Loucy (cell line): ENCODE data around the gene CCDC9B.

ENCODE experiments used
- H2AFZ ChIP-seq: fragments of 200-600 bp; sonication (generic); 2 replicates; pipeline ENCODE4 v1.6.0; 2016; ENCODE audit warnings: antibody characterized with exemption, mild to moderate bottlenecking, low read length, moderate library complexity
- H3F3A ChIP-seq: fragments of 200-600 bp; 2 replicates; pipeline ENCODE4 v1.6.0; 2016; ENCODE audit warnings: antibody characterized with exemption, low read depth, mild to moderate bottlenecking
- H3K27me3 ChIP-seq: fragments of 200-600 bp; sonication (generic); 2 replicates; pipeline ENCODE4 v1.6.1; 2014; ENCODE audit warnings: low read length, mild to moderate bottlenecking; ENCODE audit not compliant: insufficient read depth, poor library complexity, severe bottlenecking
- H3K36me3 ChIP-seq: fragments of 200-600 bp; sonication (generic); 2 replicates; pipeline ENCODE4 v1.6.1; 2016; ENCODE audit warnings: low read length; ENCODE audit not compliant: insufficient read depth
- H3K4me1 ChIP-seq: fragments of 200-600 bp; sonication (generic); 2 replicates; pipeline ENCODE4 v1.5.1; 2014; ENCODE audit warnings: low read length, mild to moderate bottlenecking; ENCODE audit not compliant: insufficient read depth, poor library complexity, severe bottlenecking
- H3K4me2 ChIP-seq: fragments of 200-600 bp; sonication (generic); 2 replicates; pipeline ENCODE4 v1.6.0; 2014; ENCODE audit warnings: antibody characterized with exemption, low read length, low read depth, mild to moderate bottlenecking; ENCODE audit not compliant: poor library complexity, severe bottlenecking
- H3K4me3 ChIP-seq: fragments of 200-600 bp; sonication (generic); 2 replicates; pipeline ENCODE4 v1.5.1; 2014; ENCODE audit warnings: low read length, mild to moderate bottlenecking, mixed read lengths; ENCODE audit not compliant: poor library complexity, severe bottlenecking
- H3K79me2 ChIP-seq: fragments of 200-600 bp; sonication (generic); 2 replicates; pipeline ENCODE4 v1.6.1; 2014; ENCODE audit warnings: low read length; ENCODE audit not compliant: insufficient read depth
- H3K9ac ChIP-seq: fragments of 200-600 bp; sonication (generic); 2 replicates; pipeline ENCODE4 v1.6.0; 2014; ENCODE audit warnings: mild to moderate bottlenecking, low read depth, low read length, moderate library complexity; ENCODE audit not compliant: poor library complexity, severe bottlenecking
- H3K9me2 ChIP-seq: fragments of 200-600 bp; sonication (generic); replicated peaks from 2 replicates; pipeline ENCODE4 v1.6.1; 2016; ENCODE audit warnings: low read depth, low read length, mixed read lengths
- H3K9me3 ChIP-seq: fragments of 200-600 bp; sonication (generic); 2 replicates; pipeline ENCODE4 v1.6.1; 2014; ENCODE audit warnings: mild to moderate bottlenecking, antibody characterized with exemption, low read length, low read depth; ENCODE audit not compliant: insufficient read depth
- H4K20me1 ChIP-seq: fragments of 200-600 bp; sonication (generic); 2 replicates; pipeline ENCODE4 v1.6.0; 2014; ENCODE audit warnings: antibody characterized with exemption, low read length, mild to moderate bottlenecking; ENCODE audit not compliant: insufficient read depth, poor library complexity, severe bottlenecking
- EZH2phosphoT487 ChIP-seq: fragments of 200-600 bp; IDR thresholded peaks from 2 replicates; pipeline ENCODE4 v1.6.1; 2018; ENCODE audit warnings: antibody characterized with exemption, mild to moderate bottlenecking, moderate library complexity, borderline replicate concordance
- TF ChIP-seq, protein P1 (sequence below): fragments of 200-600 bp; sonication (generic); conservative IDR thresholded peaks from 2 replicates; pipeline ENCODE4 v1.5.1; 2014; ENCODE audit warnings: mild to moderate bottlenecking, antibody characterized with exemption, low read length

CCDC9B gene

DNA sequence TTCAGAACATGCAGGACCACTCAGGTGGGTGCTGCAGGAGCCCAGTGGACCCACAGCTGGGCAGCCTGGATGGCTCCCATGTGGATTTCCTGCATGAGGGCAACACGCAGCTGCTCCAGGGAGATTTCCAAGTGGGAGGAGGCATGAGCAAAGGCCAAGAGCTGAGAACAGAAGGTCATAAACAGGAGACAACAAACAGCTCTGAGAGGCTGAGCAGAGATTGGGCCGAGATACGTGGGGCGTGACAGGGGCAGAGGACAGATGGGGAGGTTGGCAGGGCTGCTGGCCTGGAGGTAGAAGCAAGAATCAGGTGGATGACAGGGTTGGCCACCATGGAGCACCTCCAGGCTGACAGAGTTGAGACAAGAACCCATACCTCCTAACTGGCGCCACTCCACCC is 13.0 kb upstream of the CCDC9B start:
- H3K79me2 ChIP-seq = no peaks in the 10 kb centered on the region
- H2AFZ ChIP-seq = no peak overlapping the region
- no peak overlapping the region for H3K4me2 ChIP-seq
- H3F3A ChIP-seq = no peaks in the 10 kb centered on the region
- TF ChIP-seq, protein P1, sequence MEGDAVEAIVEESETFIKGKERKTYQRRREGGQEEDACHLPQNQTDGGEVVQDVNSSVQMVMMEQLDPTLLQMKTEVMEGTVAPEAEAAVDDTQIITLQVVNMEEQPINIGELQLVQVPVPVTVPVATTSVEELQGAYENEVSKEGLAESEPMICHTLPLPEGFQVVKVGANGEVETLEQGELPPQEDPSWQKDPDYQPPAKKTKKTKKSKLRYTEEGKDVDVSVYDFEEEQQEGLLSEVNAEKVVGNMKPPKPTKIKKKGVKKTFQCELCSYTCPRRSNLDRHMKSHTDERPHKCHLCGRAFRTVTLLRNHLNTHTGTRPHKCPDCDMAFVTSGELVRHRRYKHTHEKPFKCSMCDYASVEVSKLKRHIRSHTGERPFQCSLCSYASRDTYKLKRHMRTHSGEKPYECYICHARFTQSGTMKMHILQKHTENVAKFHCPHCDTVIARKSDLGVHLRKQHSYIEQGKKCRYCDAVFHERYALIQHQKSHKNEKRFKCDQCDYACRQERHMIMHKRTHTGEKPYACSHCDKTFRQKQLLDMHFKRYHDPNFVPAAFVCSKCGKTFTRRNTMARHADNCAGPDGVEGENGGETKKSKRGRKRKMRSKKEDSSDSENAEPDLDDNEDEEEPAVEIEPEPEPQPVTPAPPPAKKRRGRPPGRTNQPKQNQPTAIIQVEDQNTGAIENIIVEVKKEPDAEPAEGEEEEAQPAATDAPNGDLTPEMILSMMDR = no peak
- TF ChIP-seq EZH2phosphoT487 = no peak
- H3K27me3 ChIP-seq = no peaks in the 10 kb centered on the region
- H3K9me3 ChIP-seq = no peaks in the 10 kb centered on the region
- H3K9ac ChIP-seq = no peak overlapping the region
- peaks cover 17% of the 10 kb centered on the region for H3K4me1 ChIP-seq
- H3K4me3 ChIP-seq = no peak overlapping the region
- no peaks in the 10 kb centered on the region for H4K20me1 ChIP-seq
- H3K36me3 ChIP-seq = no peaks in the 10 kb centered on the region
- no peaks in the 10 kb centered on the region for H3K9me2 ChIP-seq

DNA sequence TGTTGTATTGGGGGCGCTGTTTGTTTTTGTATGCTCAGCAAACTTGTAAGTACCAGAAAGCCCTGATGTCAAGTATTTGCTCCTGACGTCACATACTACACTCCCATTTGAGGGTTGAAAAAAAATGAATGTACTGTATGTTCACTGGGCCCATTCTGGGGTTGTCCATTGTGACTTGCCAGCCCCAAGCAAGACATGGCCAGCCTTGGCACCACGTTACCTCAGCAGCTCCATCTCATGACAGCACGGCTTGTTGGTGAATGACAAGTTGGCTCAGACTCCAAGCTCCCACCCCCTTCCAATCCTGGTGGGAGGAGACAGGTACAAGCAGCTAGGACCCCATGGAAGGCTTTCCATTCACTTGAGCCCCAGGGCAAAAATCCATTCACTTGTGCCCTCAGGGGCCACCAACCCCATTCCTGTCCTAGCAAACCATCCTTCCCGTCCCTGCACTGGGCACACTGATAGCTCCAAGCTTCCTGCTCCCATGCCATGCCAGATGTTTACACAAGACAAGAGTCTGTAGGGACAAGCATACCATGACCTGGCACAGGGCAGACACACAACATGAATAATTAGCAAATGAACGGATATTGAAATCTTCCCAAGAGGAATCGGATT is 11.7 kb upstream of the CCDC9B start:
- Histone ChIP-seq H2AFZ (no peak overlapping the region), H3K9ac (no peak overlapping the region), H3K9me3 (no peaks in the 10 kb centered on the region), H3K79me2 (no peaks in the 10 kb centered on the region), H3K9me2 (no peaks in the 10 kb centered on the region), H3K4me1 (peaks cover 8% of the 10 kb centered on the region), H3K27me3 (no peaks in the 10 kb centered on the region), H3F3A (no peaks in the 10 kb centered on the region), H3K36me3 (no peaks in the 10 kb centered on the region), H4K20me1 (no peaks in the 10 kb centered on the region), H3K4me3 (no peak overlapping the region), H3K4me2 (no peak overlapping the region)
- TF ChIP-seq EZH2phosphoT487 = no peak
- TF ChIP-seq, protein P1 = no peak

DNA sequence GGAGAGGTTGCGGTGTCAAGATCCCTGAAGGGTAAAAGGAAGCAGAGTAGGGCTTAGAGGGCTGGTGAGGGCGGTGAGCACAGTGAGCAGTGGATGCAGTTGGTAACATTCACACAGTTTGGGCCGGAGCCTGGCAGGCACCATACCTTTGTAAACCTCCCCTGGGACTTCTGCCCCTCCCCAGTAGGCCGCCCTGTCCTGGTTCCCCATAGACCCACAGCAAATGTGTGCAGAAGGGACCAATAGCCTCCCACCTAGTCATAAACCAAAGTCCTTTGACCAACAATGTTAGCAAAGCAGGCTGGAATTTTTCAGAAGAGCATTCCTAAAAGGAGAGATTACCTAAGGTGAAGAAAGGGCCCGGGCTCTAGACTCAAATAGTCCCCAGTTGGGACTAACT is 8.4 kb upstream of the CCDC9B start:
- no peaks in the 10 kb centered on the region for H3K9me3 ChIP-seq
- peak overlapping the region; percentile 19 for H3K9ac ChIP-seq
- H3F3A ChIP-seq = no peaks in the 10 kb centered on the region
- no peaks in the 10 kb centered on the region for H3K27me3 ChIP-seq
- no peak for TF ChIP-seq EZH2phosphoT487
- TF ChIP-seq, protein P1 = no peak
- no peak overlapping the region for H2AFZ ChIP-seq
- H3K36me3 ChIP-seq = no peaks in the 10 kb centered on the region
- no peaks in the 10 kb centered on the region for H3K9me2 ChIP-seq
- no peak overlapping the region for H3K4me2 ChIP-seq
- H3K79me2 ChIP-seq = no peaks in the 10 kb centered on the region
- no peak overlapping the region for H3K4me3 ChIP-seq
- H4K20me1 ChIP-seq = no peaks in the 10 kb centered on the region
- peaks cover 3% of the 10 kb centered on the region for H3K4me1 ChIP-seq
